Stomach (tissue), 9 donors: ENCODE measurements around the gene DLGAP1. TPM values are rescaled to one million over a fixed set of nuclear protein-coding genes. Genes with fewer than 3 reads are reported as not detected.

Source experiments
- DNase-seq, 2 donors: peaks; one replicate each; pipeline versions ENCODE4 v3.0.0 to v3.0.0-alpha.2; 2013 to 2019
- H3K27ac ChIP-seq, 5 donors: fragments of 200-600 bp in 4 of 5; sonication (generic) in 4 of 5; one replicate each; pipeline ENCODE4 v1.5.1; 2013 to 2019; ENCODE audit warnings: mild to moderate bottlenecking in 1 of 5, moderate library complexity in 1 of 5
- H3K27me3 ChIP-seq, 3 donors: fragments of 200-600 bp; sonication (generic); one replicate each; pipeline ENCODE4 v1.5.1; 2017 to 2019; ENCODE audit warnings: mixed run types in 1 of 3
- H3K36me3 ChIP-seq, 4 donors: fragments of 200-600 bp; sonication (generic); 1 replicate in 3 of 4; 2 replicates in 1 of 4; pipeline ENCODE4 v1.5.1; 2016 to 2019
- H3K4me1 ChIP-seq, 4 donors: fragments of 200-600 bp; sonication (generic); one replicate each; pipeline ENCODE4 v1.5.1; 2016 to 2019
- H3K4me3 ChIP-seq, 4 donors: fragments of 200-600 bp; sonication (generic) in 3 of 4; one replicate each; pipeline ENCODE4 v1.5.1; 2016 to 2019; ENCODE audit warnings: mild to moderate bottlenecking in 1 of 4
- H3K9me3 ChIP-seq, 4 donors: fragments of 200-600 bp; sonication (generic); one replicate each; pipeline ENCODE4 v1.5.1; 2016 to 2019
- EP300 ChIP-seq: sonication (generic); formaldehyde crosslinking; IDR thresholded peaks from one replicate; pipeline ENCODE4 v1.6.1; 2017; ENCODE audit warnings: antibody characterized with exemption
- POLR2A ChIP-seq, 4 donors: fragments of 450-650 bp; IDR thresholded peaks; one replicate each; pipeline ENCODE4 v1.6.1; 2016; ENCODE audit warnings: antibody characterized with exemption in 4 of 4, control low read depth in 2 of 4, mild to moderate bottlenecking in 1 of 4, moderate library complexity in 1 of 4
- POLR2AphosphoS5 ChIP-seq, 3 donors: sonication (generic); formaldehyde crosslinking; IDR thresholded peaks; one replicate each; pipeline ENCODE4 v1.6.1; 2016; ENCODE audit warnings: antibody characterized with exemption in 3 of 3
- WGBS, 5 donors: extraction: QIAGEN DNeasy Blood & Tissue Kit in 3 of 5; methylation state at CpG; one replicate each; pipeline versions ENCODE4 v1.1.5 to v1.1.7; 2013 to 2018; 5-methylcytosine and 5-hydroxymethylcytosine counted together
- intact Hi-C: fragments of 100-400 bp; cut with DNase I; formaldehyde crosslinking; loops from one replicate; pipeline ENCODE4 v1.15.1; 2023; ENCODE audit warnings: low total_unique reads
- polyA plus RNA-seq, 3 donors: library from polyadenylated mRNA; stranded (reverse); fragments of 200-250 nt; gene quantifications; one replicate each; pipeline ENCODE4 v1.2.3, GENCODE V29; 2013
- total RNA-seq, 5 donors: library from RNA; depleted of rRNA; stranded (reverse); fragments of >200 nt; gene quantifications; one replicate each; pipeline versions ENCODE4 v1.1.0 to v1.2.3, GENCODE V29; 2014 to 2016
- TF ChIP-seq, protein P1 (sequence below), 7 experiments: fragments of 450-650 bp in 4 of 7; fragments of 200-600 bp in 3 of 7; sonication (generic) in 3 of 7; IDR thresholded peaks; one replicate each; pipeline ENCODE4 v1.5.1; 2016 to 2019; ENCODE audit warnings: antibody characterized with exemption in 7 of 7, control low read depth in 2 of 7, mild to moderate bottlenecking in 1 of 7
- donor health status: healthy with polysubstance abuse.
- donor health status: Bipolar disorder and iron deficiency.
- donor health status: healthy.

Gene DLGAP1
- total and polyA plus RNA-seq, 8 donors: 0.06 to 7.0 (median 1.3) TPM; not detected in 1

DNA sequence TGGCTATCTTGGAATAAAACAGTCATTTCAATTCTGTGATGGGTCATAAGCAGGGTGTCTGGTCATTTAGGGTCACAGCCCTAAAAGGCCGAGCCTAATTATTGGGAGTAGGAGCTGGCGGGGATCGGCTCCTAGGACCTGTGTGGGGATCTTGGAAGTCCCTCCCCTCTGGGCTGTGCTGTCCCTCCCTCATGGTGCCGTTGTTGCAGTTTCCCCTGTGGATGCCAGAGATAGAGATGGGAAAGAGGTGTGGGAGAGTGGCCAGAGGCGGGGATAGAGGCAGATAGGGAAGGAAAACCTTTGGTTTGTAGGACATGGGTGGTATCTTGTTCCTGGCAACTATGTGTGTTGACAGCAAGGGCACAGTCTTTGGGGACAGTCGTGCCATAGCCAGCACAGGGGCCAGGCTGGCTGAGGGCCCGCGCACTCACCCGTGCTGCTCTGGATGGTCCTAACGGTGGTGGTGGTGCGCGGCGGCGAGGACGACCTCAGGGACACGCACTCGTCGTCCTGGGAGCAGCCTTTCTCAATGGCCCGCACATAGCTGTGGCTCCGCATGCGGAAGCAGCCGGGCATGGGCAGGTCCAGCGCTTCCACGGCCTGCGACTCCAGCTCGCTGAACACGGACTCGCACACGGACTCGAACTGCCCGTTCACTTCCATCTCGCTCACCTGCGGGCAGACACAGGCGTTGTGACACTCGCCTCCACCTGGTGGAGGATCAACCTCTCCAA is 726.2 kb downstream of the DLGAP1 start:
- intact Hi-C loops: no loop called here
- TF ChIP-seq, protein P1, sequence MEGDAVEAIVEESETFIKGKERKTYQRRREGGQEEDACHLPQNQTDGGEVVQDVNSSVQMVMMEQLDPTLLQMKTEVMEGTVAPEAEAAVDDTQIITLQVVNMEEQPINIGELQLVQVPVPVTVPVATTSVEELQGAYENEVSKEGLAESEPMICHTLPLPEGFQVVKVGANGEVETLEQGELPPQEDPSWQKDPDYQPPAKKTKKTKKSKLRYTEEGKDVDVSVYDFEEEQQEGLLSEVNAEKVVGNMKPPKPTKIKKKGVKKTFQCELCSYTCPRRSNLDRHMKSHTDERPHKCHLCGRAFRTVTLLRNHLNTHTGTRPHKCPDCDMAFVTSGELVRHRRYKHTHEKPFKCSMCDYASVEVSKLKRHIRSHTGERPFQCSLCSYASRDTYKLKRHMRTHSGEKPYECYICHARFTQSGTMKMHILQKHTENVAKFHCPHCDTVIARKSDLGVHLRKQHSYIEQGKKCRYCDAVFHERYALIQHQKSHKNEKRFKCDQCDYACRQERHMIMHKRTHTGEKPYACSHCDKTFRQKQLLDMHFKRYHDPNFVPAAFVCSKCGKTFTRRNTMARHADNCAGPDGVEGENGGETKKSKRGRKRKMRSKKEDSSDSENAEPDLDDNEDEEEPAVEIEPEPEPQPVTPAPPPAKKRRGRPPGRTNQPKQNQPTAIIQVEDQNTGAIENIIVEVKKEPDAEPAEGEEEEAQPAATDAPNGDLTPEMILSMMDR (IDR thresholded peaks at IDR 0.05): no peak
- TF ChIP-seq POLR2A (IDR thresholded peaks at IDR 0.05): no peak
- H3K4me3 ChIP-seq: no peak overlapping the region
- H3K36me3 ChIP-seq: no peaks in the 10 kb centered on the region
- H3K27ac ChIP-seq: no peak overlapping the region
- H3K9me3 ChIP-seq: no peaks in the 10 kb centered on the region
- no peak for DNase-seq
- WGBS, 5 donors: 94 to 97% (median 96%) methylated on average over 33 to 35 of the region's 35 CpGs
- H3K4me1 ChIP-seq: peaks cover 3 to 8% (median 4%) of the 10 kb centered on the region in 4 donors
- H3K27me3 ChIP-seq: no peaks in the 10 kb centered on the region

DNA sequence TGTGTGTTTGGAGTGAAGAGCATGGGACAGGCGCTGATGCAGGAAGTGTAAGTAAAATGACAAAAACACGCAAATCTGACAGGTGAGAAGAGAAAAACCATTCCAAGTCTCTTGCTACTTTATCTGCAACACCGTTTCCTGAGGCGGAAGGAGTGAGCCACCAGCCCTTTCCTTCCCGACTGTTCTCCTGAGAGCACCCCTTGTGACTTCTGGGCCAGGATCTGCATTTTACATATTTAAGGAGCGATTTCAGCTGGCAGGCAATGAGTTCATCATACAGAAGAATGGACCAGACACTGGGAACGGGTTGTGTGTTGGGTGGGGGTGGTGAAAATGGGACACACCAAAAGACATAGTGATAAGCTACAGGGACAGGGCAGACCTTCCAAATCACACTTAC is 727.8 kb downstream of the DLGAP1 start:
- Histone ChIP-seq H3K27ac (no peak overlapping the region), H3K9me3 (no peaks in the 10 kb centered on the region), H3K4me1 (peaks cover 16 to 21% (median 20%) of the 10 kb centered on the region in 4 donors), H3K4me3 (no peak overlapping the region), H3K27me3 (no peaks in the 10 kb centered on the region), H3K36me3 (no peaks in the 10 kb centered on the region)
- WGBS, 5 donors: 74 to 86% (median 86%) methylated on average over 7 of the region's 7 CpGs
- intact Hi-C loops: no loop called here
- DNase-seq: no peak
- TF ChIP-seq, protein P1 (IDR thresholded peaks at IDR 0.05): no peak
- TF ChIP-seq POLR2AphosphoS5 (IDR thresholded peaks at IDR 0.05) (no peak), POLR2A (IDR thresholded peaks at IDR 0.05) (no peak), EP300 (no peak)

DNA sequence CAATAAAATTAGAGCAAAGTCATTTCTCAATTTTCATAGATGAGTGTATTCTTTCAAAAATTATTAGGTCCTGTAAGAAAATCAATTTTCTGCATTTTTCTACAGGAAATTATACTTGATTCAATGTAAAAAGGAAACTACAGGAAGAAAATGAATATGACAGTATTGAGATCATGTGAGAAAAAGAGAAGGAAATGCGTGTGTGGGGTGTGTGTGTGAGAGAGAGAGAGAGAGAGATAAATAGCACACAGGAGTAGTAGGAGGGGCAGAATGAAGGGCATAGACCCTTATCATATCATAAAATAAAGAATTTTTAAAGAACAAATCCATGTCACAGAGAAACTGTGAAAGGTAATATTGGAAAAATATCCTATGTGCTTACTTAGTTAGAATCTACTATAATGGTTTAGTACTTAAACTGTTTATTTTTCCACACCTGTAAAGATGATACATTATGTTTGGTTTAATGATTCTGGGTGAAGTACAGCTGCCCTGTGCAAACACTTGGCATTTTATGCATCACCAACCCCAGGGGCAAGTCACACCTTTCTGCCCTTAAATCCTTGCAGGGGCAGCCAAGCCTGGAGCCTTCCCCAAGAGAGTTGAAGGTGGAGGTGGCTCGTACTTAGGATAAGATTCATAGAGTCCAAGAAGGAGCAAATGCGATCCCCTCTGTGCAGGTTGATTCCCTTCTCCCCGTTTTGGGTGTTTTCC is 728.7 kb downstream of the DLGAP1 start:
- 61 to 72% (median 66%) methylated on average over 4 of the region's 4 CpGs for WGBS, 5 donors

DNA sequence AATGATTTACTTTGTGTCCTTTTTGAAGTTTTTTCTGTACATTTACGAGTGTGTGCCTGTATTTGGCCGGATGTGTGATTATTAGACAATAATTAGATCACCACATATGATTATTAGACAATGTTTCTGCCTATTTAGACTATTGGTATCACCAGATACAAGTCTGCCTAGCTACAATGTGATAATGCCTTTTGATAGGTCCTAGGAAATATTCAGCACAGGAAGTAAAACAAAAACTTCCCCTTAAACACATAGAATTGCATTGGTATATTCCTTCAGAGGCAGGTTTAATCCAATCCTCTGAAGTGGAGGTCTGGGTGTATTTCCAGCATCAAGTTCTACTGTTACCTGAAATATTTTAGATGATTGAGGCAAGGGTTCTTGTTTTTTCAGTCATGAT is 730.0 kb downstream of the DLGAP1 start:
- no peak for DNase-seq
- no peaks in the 10 kb centered on the region for H3K9me3 ChIP-seq
- H3K36me3 ChIP-seq: no peaks in the 10 kb centered on the region
- TF ChIP-seq EP300 (no peak), POLR2A (IDR thresholded peaks at IDR 0.05) (no peak), POLR2AphosphoS5 (IDR thresholded peaks at IDR 0.05) (no peak)
- TF ChIP-seq, protein P1 (IDR thresholded peaks at IDR 0.05): no peak
- no peak overlapping the region for H3K27ac ChIP-seq
- H3K4me1 ChIP-seq: peaks cover 16 to 36% (median 30%) of the 10 kb centered on the region in 4 donors
- no peak overlapping the region for H3K4me3 ChIP-seq
- 59 to 82% (median 68%) methylated on average over 2 of the region's 2 CpGs for WGBS, 5 donors
- intact Hi-C loops: no loop called here
- H3K27me3 ChIP-seq: no peaks in the 10 kb centered on the region

More for the DNA sequence above, 728.7 kb downstream of the DLGAP1 start:
- intact Hi-C loops: no loop called here
- no peak for TF ChIP-seq POLR2AphosphoS5 (IDR thresholded peaks at IDR 0.05)
- TF ChIP-seq, protein P1 (IDR thresholded peaks at IDR 0.05): no peak
- no peak for TF ChIP-seq EP300
- TF ChIP-seq POLR2A (IDR thresholded peaks at IDR 0.05): no peak
- Histone ChIP-seq H3K27ac (no peak overlapping the region), H3K27me3 (no peaks in the 10 kb centered on the region), H3K9me3 (no peaks in the 10 kb centered on the region), H3K4me1 (peaks cover 16 to 30% (median 26%) of the 10 kb centered on the region in 4 donors), H3K36me3 (no peaks in the 10 kb centered on the region), H3K4me3 (no peak overlapping the region)
- no peak for DNase-seq
